A549 (cell line): ENCODE results near the gene MRPL30. TPM values are rescaled to one million over a fixed set of nuclear protein-coding genes. Genes with fewer than 3 reads are reported as not detected.
"Not testable (repeated sequence)": the region's sequence is repeated elsewhere in the genome, so short reads cannot be mapped to it uniquely, and the experiment has no call there.

Experiments
- ATAC-seq, 2 experiments: fragments of 200-7000 bp in 1 of 2; fragments of >200 bp in 1 of 2; cut with Nextera tagmentation in 1 of 2; cut with Tn5 transposase in 1 of 2; 3 replicates each; pipeline versions ENCODE4 v1.8.0 to v1.9.1; 2018 to 2020; ENCODE audit warnings: mild to moderate bottlenecking in 1 of 2, moderate library complexity in 1 of 2
- CTCF ChIA-PET: fragments of 300-600 bp; sonication (Branson Sonifier 250); formaldehyde crosslinking; extraction: SDS; loops from one replicate; lab custom pipeline; 2021; ENCODE audit warnings: antibody characterized with exemption, inconsistent platforms; lab: Yijun Ruan, JAX
- POLR2A ChIA-PET: fragments of 350-600 bp; formaldehyde crosslinking; extraction: SDS; loops from one replicate; lab custom pipeline; 2021; ENCODE audit warnings: antibody characterized with exemption, inconsistent platforms; lab: Yijun Ruan, JAX
- DNase-seq, 2 experiments: peaks; one replicate each; pipeline versions ENCODE4 v3.0.0 to v3.0.0-alpha.2; 2011 to 2016; ENCODE audit warnings: low read depth in 1 of 2, low spot score in 1 of 2
- FAIRE-seq: peaks from 2 replicates; lab custom pipeline; 2011; peaks lifted over from hg19 to GRCh38; lab: Jason Lieb, UNC
- H3K27ac ChIP-seq, 2 experiments: fragments of >200 bp; sonication (Bioruptor Twin); formaldehyde crosslinking; 3 replicates each; pipeline ENCODE4 v1.5.1; 2016 to 2017
- H3K4me1 ChIP-seq: fragments of >200 bp; sonication (Bioruptor Twin); formaldehyde crosslinking; 3 replicates; pipeline ENCODE4 v1.6.1; 2016
- H3K4me2 ChIP-seq: fragments of >200 bp; sonication (Bioruptor Twin); formaldehyde crosslinking; 3 replicates; pipeline ENCODE4 v1.6.1; 2016
- H3K4me3 ChIP-seq: fragments of >200 bp; sonication (Bioruptor Twin); formaldehyde crosslinking; 3 replicates; pipeline ENCODE4 v1.5.1; 2016
- H3K9me3 ChIP-seq: fragments of >200 bp; sonication (Bioruptor Twin); formaldehyde crosslinking; 3 replicates; pipeline ENCODE4 v1.6.1; 2016
- ATOH8 ChIP-seq: fragments of 250-450 bp; sonication (Bioruptor Pico); IDR thresholded peaks from 2 replicates; pipeline ENCODE4 v1.5.0; 2020; ENCODE audit warnings: low read depth, mild to moderate bottlenecking, moderate library complexity
- BHLHE40 ChIP-seq: IDR thresholded peaks from 2 replicates; pipeline ENCODE4 v1.6.1; 2012; ENCODE audit warnings: low read depth, low read length, inconsistent platforms
- CBX8 ChIP-seq: fragments of 200-600 bp; sonication (generic); IDR thresholded peaks from 2 replicates; pipeline ENCODE4 v1.6.1; 2016
- CEBPB ChIP-seq, 2 experiments: fragments of >200 bp in 1 of 2; sonication (Bioruptor Twin) in 1 of 2; formaldehyde crosslinking in 1 of 2; IDR thresholded peaks; 2 replicates each; pipeline ENCODE4 v1.6.1; 2012 to 2016
- CHD4 ChIP-seq: fragments of 200-600 bp; sonication (generic); IDR thresholded peaks from 2 replicates; pipeline ENCODE4 v1.6.1; 2016; ENCODE audit warnings: antibody characterized with exemption, mild to moderate bottlenecking, borderline replicate concordance
- CTCF ChIP-seq: fragments of >200 bp; sonication (Bioruptor Twin); formaldehyde crosslinking; IDR thresholded peaks from 3 replicates; pipeline ENCODE4 v1.5.1; 2016
- EHF ChIP-seq: fragments of 250-450 bp; sonication (Bioruptor Pico); IDR thresholded peaks from 2 replicates; pipeline ENCODE4 v1.5.0; 2020; ENCODE audit warnings: mild to moderate bottlenecking
- ELK1 ChIP-seq: fragments of 150-350 bp; IDR thresholded peaks from 2 replicates; pipeline ENCODE4 v1.6.1; 2014; ENCODE audit warnings: low read depth, mild to moderate bottlenecking, low read length
- FOSB ChIP-seq: fragments of 250-450 bp; sonication (Bioruptor Pico); IDR thresholded peaks from 2 replicates; pipeline ENCODE4 v1.5.0; 2020; ENCODE audit warnings: mild to moderate bottlenecking, moderate library complexity
- FOSL2 ChIP-seq, 2 experiments: fragments of 450-650 bp in 1 of 2; fragments of >200 bp in 1 of 2; sonication (Bioruptor Twin) in 1 of 2; formaldehyde crosslinking; IDR thresholded peaks; 2 replicates each; pipeline versions ENCODE4 v1.5.0 to v1.6.1; 2016 to 2020; ENCODE audit warnings: mild to moderate bottlenecking in 1 of 2, moderate library complexity in 1 of 2
- HEYL ChIP-seq: fragments of 250-450 bp; sonication (Bioruptor Pico); IDR thresholded peaks from 2 replicates; pipeline ENCODE4 v1.8.0; 2021; ENCODE audit warnings: mild to moderate bottlenecking, moderate library complexity
- HOXA7 ChIP-seq: fragments of 250-450 bp; sonication (Bioruptor Pico); IDR thresholded peaks from 2 replicates; pipeline ENCODE4 v1.5.0; 2020; ENCODE audit warnings: mild to moderate bottlenecking, moderate library complexity
- MAZ ChIP-seq: fragments of 150-350 bp; IDR thresholded peaks from 2 replicates; pipeline ENCODE4 v1.6.1; 2014; ENCODE audit warnings: antibody characterized with exemption, low read depth, low read length, borderline replicate concordance
- NFE2L2 ChIP-seq: fragments of 150-350 bp; conservative IDR thresholded peaks from 2 replicates; pipeline ENCODE4 v1.6.1; 2014; ENCODE audit warnings: low read length
- RNF2 ChIP-seq: fragments of 200-600 bp; sonication (generic); IDR thresholded peaks from 2 replicates; pipeline ENCODE4 v1.6.1; 2016; ENCODE audit warnings: low read depth, mild to moderate bottlenecking, antibody characterized with exemption, moderate library complexity, borderline replicate concordance
- SMC3 ChIP-seq: fragments of >200 bp; sonication (Bioruptor Twin); formaldehyde crosslinking; IDR thresholded peaks from 3 replicates; pipeline ENCODE4 v1.6.1; 2018; ENCODE audit warnings: inconsistent platforms
- TP53 ChIP-seq: fragments of 250-450 bp; sonication (Bioruptor Pico); IDR thresholded peaks from 2 replicates; pipeline ENCODE4 v1.5.0; 2021; ENCODE audit warnings: mild to moderate bottlenecking, moderate library complexity
- USF2 ChIP-seq: fragments of 450-650 bp; IDR thresholded peaks from 2 replicates; pipeline ENCODE4 v1.6.1; 2014; ENCODE audit warnings: antibody characterized with exemption
- ZC3H11A ChIP-seq: fragments of 450-650 bp; IDR thresholded peaks from 2 replicates; pipeline ENCODE4 v1.6.1; 2014; ENCODE audit warnings: antibody characterized with exemption, mild to moderate bottlenecking
- ZSCAN20 ChIP-seq: fragments of 250-450 bp; sonication (Bioruptor Pico); IDR thresholded peaks from 2 replicates; pipeline ENCODE4 v1.8.0; 2022; ENCODE audit warnings: mild to moderate bottlenecking, moderate library complexity
- WGBS: methylation state at CpG from one replicate; pipeline ENCODE4 v1.1.6; 2017; ENCODE audit errors: missing lambda C conversion rate; 5-methylcytosine and 5-hydroxymethylcytosine counted together
- polyA plus RNA-seq, 4 experiments: library from polyadenylated mRNA; depleted of rRNA in 3 of 4; stranded (reverse); fragments of >200 nt; fragmentation: RNase III in 1 of 4; extraction: RNeasy Plus Mini Kit Qiagen cat#74134 plus additional on column Dnase treatment in 1 of 4; gene quantifications; 2 replicates in 3 of 4; 3 replicates in 1 of 4; pipeline ENCODE4 v1.2.3, GENCODE V29; 2011 to 2017

Gene MRPL30
- polyA plus RNA-seq, 2 of the 4 experiments (the other 2 are of a cell fraction) = 40.0 to 43.5 TPM

GRCh38 chr2:99192364-99192763 is 11.4 kb downstream of the MRPL30 start:
- 0 out of 2 replicates have a peak, but pooled peaks have one; percentile 42 for TF ChIP-seq CHD4
- TF ChIP-seq, all 56 proteins: peak for 1; not testable (repeated sequence) for 55
- H3K4me3 ChIP-seq, CTCF ChIA-PET, ATAC-seq, H3K27ac ChIP-seq, POLR2A ChIA-PET, H3K4me1 ChIP-seq, H3K9me3 ChIP-seq, FAIRE-seq, DNase-seq, H3K4me2 ChIP-seq: not testable (repeated sequence)
- WGBS = 93% methylated on average over 4 of the region's 4 CpGs

GRCh38 chr2:99198103-99198841 is 17.3 kb downstream of the MRPL30 start:
- no peaks in the 10 kb centered on the region for H3K4me1 ChIP-seq
- ChIA-PET POLR2A (no interaction called here), CTCF (no interaction called here)
- H3K4me3 ChIP-seq = no peak overlapping the region
- H3K27ac ChIP-seq = no peak overlapping the region
- FAIRE-seq (no peak), DNase-seq (no peak), ATAC-seq (no peak)
- no peaks in the 10 kb centered on the region for H3K9me3 ChIP-seq
- WGBS = 84% methylated on average over 6 of the region's 6 CpGs
- H3K4me2 ChIP-seq = no peak overlapping the region
- no peak for TF ChIP-seq MAZ
- TF ChIP-seq BHLHE40 = no peak
- TF ChIP-seq HEYL (CRISPR knock-in tag) = no peak
- TF ChIP-seq TP53 (CRISPR knock-in tag) = no peak
- TF ChIP-seq USF2 = no peak
- no peak for TF ChIP-seq EHF (CRISPR knock-in tag)
- no peak for TF ChIP-seq CEBPB (IDR thresholded peaks at IDR 0.05)
- no peak for TF ChIP-seq ELK1

- ATAC-seq = no peak; a peak in 1 of 6 replicates
- peaks cover 2% of the 10 kb centered on the region; the same call in 1 of the 3 replicates for H3K4me1 ChIP-seq
- 92% methylated on average over 6 of the region's 7 CpGs for WGBS
- ChIA-PET POLR2A (interaction anchor here (0.5 kb wide), 1 partner anchor 62 kb away, joined by 4 read pairs; no protein-coding TSS in a partner anchor), CTCF (interaction anchor here (0.5 to 1.0 kb wide), 3 partner anchors 9 to 363 kb away, joined by 3 to 4 read pairs (median 3); partner anchors contain the start of genes EIF5B and TXNDC9)
- no peaks in the 10 kb centered on the region for H3K9me3 ChIP-seq
- H3K27ac ChIP-seq = no peak overlapping the region
- DNase-seq = no peak
- H3K4me2 ChIP-seq = no peak overlapping the region
- H3K4me3 ChIP-seq = no peak overlapping the region
- TF ChIP-seq BHLHE40 (no peak), ATOH8 (CRISPR knock-in tag) (no peak), CTCF (no peak), ZC3H11A (no peak), CEBPB (IDR thresholded peaks at IDR 0.05) (no peak), CBX8 (no peak), HOXA7 (CRISPR knock-in tag) (no peak), RNF2 (no peak), FOSL2 (IDR thresholded peaks at IDR 0.05) (no peak), FOSL2 (CRISPR knock-in tag; IDR thresholded peaks at IDR 0.05) (no peak), ZSCAN20 (CRISPR knock-in tag) (no peak), NFE2L2 (no peak), FOSB (CRISPR knock-in tag) (no peak), SMC3 (no peak), MAZ (no peak)
- FAIRE-seq = no peak
Observed at GRCh38 chr2:99200076-99200800, 19.3 kb downstream of the MRPL30 start.
